ENCODE measurements around the gene SF3A2. TPM values are rescaled to one million over a fixed set of nuclear protein-coding genes. Genes with fewer than 3 reads are reported as not detected.

SF3A2 gene
- total and polyA plus RNA-seq, 2 experiments from 2014 or later: 21.2 to 75.3 TPM

GRCh38 chr19:2247433-2248101 is 10.9 kb downstream of the SF3A2 start:
- Histone ChIP-seq H3K4me1 (ENCODE audit: insufficient read depth) (peaks cover 18% of the 10 kb centered on the region), H3K79me2 (peaks cover 29% of the 10 kb centered on the region), H4K20me1 (ENCODE audit: insufficient read depth, poor library complexity, severe bottlenecking) (peaks cover 15% of the 10 kb centered on the region), H3K9me3 (ENCODE audit: low read depth) (no peaks in the 10 kb centered on the region), H2AFZ (no peak overlapping the region), H3K9me2 (replicated peaks; ENCODE audit: insufficient read depth) (no peaks in the 10 kb centered on the region), H3K4me3 (no peak overlapping the region), H3K4me2 (no peak overlapping the region), H3K36me3 (replicated peaks; ENCODE audit: insufficient read depth, low read depth) (no peaks in the 10 kb centered on the region), H3K27ac (no peak overlapping the region), H3K27me3 (no peaks in the 10 kb centered on the region)
- TF ChIP-seq EZH2 (IDR thresholded peaks at IDR 0.05; ENCODE audit: borderline replicate concordance) (no peak), EZH2phosphoT487 (IDR thresholded peaks at IDR 0.05; ENCODE audit: low read depth, severe bottlenecking, unreplicated experiment) (no peak), CTCF (IDR thresholded peaks at IDR 0.05; ENCODE audit: poor library complexity) (no peak)
- WGBS (ENCODE audit: low lambda C conversion rate, missing lambda C conversion rate): 90% methylated on average over 6 of the region's 28 CpGs
- no peak for DNase-seq (ENCODE audit: low spot score)

GRCh38 chr19:2248136-2249009 is 11.7 kb downstream of the SF3A2 start:
- peaks cover 18% of the 10 kb centered on the region for H3K4me1 ChIP-seq (ENCODE audit: insufficient read depth)
- no peaks in the 10 kb centered on the region for H3K9me2 ChIP-seq (replicated peaks; ENCODE audit: insufficient read depth)
- TF ChIP-seq CTCF (IDR thresholded peaks at IDR 0.05; ENCODE audit: poor library complexity) (no peak), EZH2 (IDR thresholded peaks at IDR 0.05; ENCODE audit: borderline replicate concordance) (no peak), EZH2phosphoT487 (IDR thresholded peaks at IDR 0.05; ENCODE audit: low read depth, severe bottlenecking, unreplicated experiment) (no peak)
- H2AFZ ChIP-seq: no peak overlapping the region
- no peak overlapping the region for H3K4me2 ChIP-seq
- no peak overlapping the region for H3K27ac ChIP-seq
- WGBS (ENCODE audit: low lambda C conversion rate, missing lambda C conversion rate): 82% methylated on average over 8 of the region's 21 CpGs
- H3K36me3 ChIP-seq (replicated peaks; ENCODE audit: insufficient read depth, low read depth): no peaks in the 10 kb centered on the region
- no peak overlapping the region for H3K4me3 ChIP-seq
- DNase-seq (ENCODE audit: low spot score): no peak
- H4K20me1 ChIP-seq (ENCODE audit: insufficient read depth, poor library complexity, severe bottlenecking): peaks cover 7% of the 10 kb centered on the region
- no peaks in the 10 kb centered on the region for H3K9me3 ChIP-seq (ENCODE audit: low read depth)
- peaks cover 21% of the 10 kb centered on the region for H3K79me2 ChIP-seq
- H3K27me3 ChIP-seq: no peaks in the 10 kb centered on the region

GRCh38 chr19:2249010-2249866 is 12.6 kb downstream of the SF3A2 start, which contains the start of gene AMH:
TSS of gene AMH (plus strand) at chr19:2249323. CDS start at chr19:2249333, 10 bp downstream.
- WGBS (ENCODE audit: low lambda C conversion rate, missing lambda C conversion rate): 89% methylated on average over 27 of the region's 27 CpGs
- no peaks in the 10 kb centered on the region for H3K9me3 ChIP-seq (ENCODE audit: low read depth)
- no peaks in the 10 kb centered on the region for H3K9me2 ChIP-seq (replicated peaks; ENCODE audit: insufficient read depth)
- H3K27me3 ChIP-seq: no peaks in the 10 kb centered on the region
- no peak within 1 kb of the TSS for H3K27ac ChIP-seq
- H2AFZ ChIP-seq: no peak within 1 kb of the TSS
- H3K4me3 ChIP-seq: no peak within 1 kb of the TSS
- H3K4me2 ChIP-seq: no peak within 1 kb of the TSS
- H3K36me3 ChIP-seq (replicated peaks; ENCODE audit: insufficient read depth, low read depth): no peaks in the 10 kb centered on the region
- TF ChIP-seq CTCF (IDR thresholded peaks at IDR 0.05; ENCODE audit: poor library complexity) (no peak), EZH2phosphoT487 (IDR thresholded peaks at IDR 0.05; ENCODE audit: low read depth, severe bottlenecking, unreplicated experiment) (no peak), EZH2 (IDR thresholded peaks at IDR 0.05; ENCODE audit: borderline replicate concordance) (no peak)
- H3K4me1 ChIP-seq (ENCODE audit: insufficient read depth): peaks cover 15% of the 10 kb centered on the region
- H4K20me1 ChIP-seq (ENCODE audit: insufficient read depth, poor library complexity, severe bottlenecking): peaks cover 3% of the 10 kb centered on the region
- peaks cover 13% of the 10 kb centered on the region for H3K79me2 ChIP-seq
- no peak for DNase-seq (ENCODE audit: low spot score)

Data from hepatocyte (in vitro differentiated cells).